ENCODE results near the gene PPP1R12B. TPM values are rescaled to one million over a fixed set of nuclear protein-coding genes. Genes with fewer than 3 reads are reported as not detected.
"Not testable (repeated sequence)": the region's sequence is repeated elsewhere in the genome, so short reads cannot be mapped to it uniquely, and the experiment has no call there.

Gene PPP1R12B
- total and polyA plus RNA-seq, 2 donors (not counting 1 experiment from before 2014, with no cell fraction given): 13.4 to 21.7 TPM

DNA sequence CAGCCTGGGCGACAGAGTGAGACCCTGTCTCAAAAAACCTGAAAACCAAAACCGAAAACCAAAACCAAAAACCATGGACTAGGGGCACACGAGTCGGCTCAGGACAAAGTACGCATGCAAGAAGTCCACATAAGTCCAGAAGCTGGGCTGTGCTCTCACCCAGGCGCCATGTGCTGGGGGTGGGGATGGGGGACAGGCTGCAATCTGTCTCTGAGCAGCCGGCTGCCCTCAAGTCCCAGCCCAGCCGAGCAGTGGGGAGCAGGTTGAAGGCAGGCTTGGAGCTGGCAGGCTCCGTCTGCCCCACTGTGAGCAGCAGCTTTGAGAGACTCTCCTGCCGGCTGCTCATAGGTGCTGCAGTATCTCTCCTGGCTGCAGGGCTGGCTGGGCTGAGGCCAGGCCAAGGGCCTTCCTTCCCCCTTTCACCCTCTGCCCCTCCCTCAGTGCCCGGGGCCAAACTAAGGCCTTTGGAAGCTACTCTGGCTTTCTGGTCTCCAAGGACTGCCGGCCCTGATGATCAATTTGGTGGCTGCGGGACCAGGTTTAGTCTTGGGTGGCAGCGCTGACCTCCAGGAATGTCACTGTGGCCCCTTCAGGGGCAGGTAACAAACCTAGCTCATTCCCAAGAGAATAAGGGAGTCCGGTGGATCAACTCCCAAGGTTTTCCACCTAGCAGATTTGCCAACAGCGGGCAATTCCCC is 289.0 kb downstream of the PPP1R12B start:
- H4K20me1 ChIP-seq (ENCODE audit: control insufficient read depth, extremely low read depth, insufficient read depth, low read length); H3K9me3 ChIP-seq (ENCODE audit: control insufficient read depth, insufficient read depth, low read depth, low read length); H3K79me2 ChIP-seq (ENCODE audit: control insufficient read depth, insufficient read depth, low read length); H2AFZ ChIP-seq (ENCODE audit: low read length); H3K9ac ChIP-seq (ENCODE audit: insufficient read depth, low read length); DNase-seq (ENCODE audit: low read depth in 2 of 2); H3K27ac ChIP-seq (ENCODE audit: insufficient read depth, low read length); H3K4me3 ChIP-seq (replicated peaks in 1 of 4; ENCODE audit: control extremely low read depth in 1 of 4, insufficient read depth in 1 of 4, low read depth in 3 of 4, low read length in 4 of 4); H3K36me3 ChIP-seq (ENCODE audit: control insufficient read depth, insufficient read depth, low read length); H3K4me2 ChIP-seq (ENCODE audit: extremely low read depth, insufficient read depth, low read length); H3K27me3 ChIP-seq (ENCODE audit: control insufficient read depth, insufficient read depth, low read length); H3K4me1 ChIP-seq (ENCODE audit: control insufficient read depth, extremely low read depth, insufficient read depth, low read length): not testable (repeated sequence)

DNA sequence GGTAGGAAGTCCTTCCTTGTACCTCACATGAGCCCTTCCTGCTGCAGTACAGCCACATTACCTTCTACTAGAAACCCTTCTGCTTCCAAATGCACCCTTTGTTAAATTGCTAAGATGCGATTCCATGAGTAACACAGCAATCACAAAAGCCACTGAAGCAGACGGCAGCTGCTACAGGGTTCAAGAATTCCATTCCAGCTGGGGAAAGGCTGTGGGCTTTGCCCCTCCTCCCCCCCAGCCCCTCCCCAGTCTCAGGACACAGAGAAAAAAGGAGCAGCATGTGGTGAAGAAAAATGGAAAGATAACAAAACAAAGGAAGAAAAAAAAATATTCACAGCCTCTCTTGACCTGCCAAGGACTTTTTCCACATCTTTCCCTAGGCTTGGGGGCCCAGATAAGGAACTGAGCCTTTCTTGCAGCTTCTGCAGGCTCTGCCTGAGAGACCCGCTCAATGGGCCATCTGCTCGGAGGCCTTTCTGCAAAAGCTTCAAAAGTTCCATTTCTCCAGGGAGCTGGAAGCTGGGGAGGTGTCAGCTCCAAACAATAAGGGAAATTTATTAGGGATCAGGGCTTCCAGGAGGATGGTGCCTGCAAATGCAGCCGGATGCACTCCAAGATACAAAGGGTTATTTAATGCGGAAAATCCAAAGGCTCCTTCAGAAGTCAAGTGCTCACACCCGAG is 289.7 kb downstream of the PPP1R12B start:
- Histone ChIP-seq H3K4me3 (replicated peaks in 1 of 4; ENCODE audit: control extremely low read depth in 1 of 4, insufficient read depth in 1 of 4, low read depth in 3 of 4, low read length in 4 of 4) (no peak overlapping the region), H2AFZ (ENCODE audit: low read length) (no peak overlapping the region), H3K9ac (ENCODE audit: insufficient read depth, low read length) (no peak overlapping the region), H3K9me3 (ENCODE audit: control insufficient read depth, insufficient read depth, low read depth, low read length) (no peaks in the 10 kb centered on the region), H3K27ac (ENCODE audit: insufficient read depth, low read length) (no peak overlapping the region), H3K79me2 (ENCODE audit: control insufficient read depth, insufficient read depth, low read length) (no peaks in the 10 kb centered on the region), H3K36me3 (ENCODE audit: control insufficient read depth, insufficient read depth, low read length) (no peaks in the 10 kb centered on the region), H3K27me3 (ENCODE audit: control insufficient read depth, insufficient read depth, low read length) (peaks cover 15% of the 10 kb centered on the region), H3K4me2 (ENCODE audit: extremely low read depth, insufficient read depth, low read length) (no peak overlapping the region), H4K20me1 (ENCODE audit: control insufficient read depth, extremely low read depth, insufficient read depth, low read length) (no peaks in the 10 kb centered on the region), H3K4me1 (ENCODE audit: control insufficient read depth, extremely low read depth, insufficient read depth, low read length) (peaks cover 6% of the 10 kb centered on the region)
- TF ChIP-seq, protein P1, sequence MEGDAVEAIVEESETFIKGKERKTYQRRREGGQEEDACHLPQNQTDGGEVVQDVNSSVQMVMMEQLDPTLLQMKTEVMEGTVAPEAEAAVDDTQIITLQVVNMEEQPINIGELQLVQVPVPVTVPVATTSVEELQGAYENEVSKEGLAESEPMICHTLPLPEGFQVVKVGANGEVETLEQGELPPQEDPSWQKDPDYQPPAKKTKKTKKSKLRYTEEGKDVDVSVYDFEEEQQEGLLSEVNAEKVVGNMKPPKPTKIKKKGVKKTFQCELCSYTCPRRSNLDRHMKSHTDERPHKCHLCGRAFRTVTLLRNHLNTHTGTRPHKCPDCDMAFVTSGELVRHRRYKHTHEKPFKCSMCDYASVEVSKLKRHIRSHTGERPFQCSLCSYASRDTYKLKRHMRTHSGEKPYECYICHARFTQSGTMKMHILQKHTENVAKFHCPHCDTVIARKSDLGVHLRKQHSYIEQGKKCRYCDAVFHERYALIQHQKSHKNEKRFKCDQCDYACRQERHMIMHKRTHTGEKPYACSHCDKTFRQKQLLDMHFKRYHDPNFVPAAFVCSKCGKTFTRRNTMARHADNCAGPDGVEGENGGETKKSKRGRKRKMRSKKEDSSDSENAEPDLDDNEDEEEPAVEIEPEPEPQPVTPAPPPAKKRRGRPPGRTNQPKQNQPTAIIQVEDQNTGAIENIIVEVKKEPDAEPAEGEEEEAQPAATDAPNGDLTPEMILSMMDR (conservative IDR thresholded peaks at IDR 0.05 in 1 of 2, IDR thresholded peaks at IDR 0.05 in 1 of 2; ENCODE audit: low read depth in 1 of 2, low read length in 2 of 2): no peak
- no peak for TF ChIP-seq EZH2 (IDR thresholded peaks at IDR 0.05; ENCODE audit: low read length, missing control alignments)
- no peak for DNase-seq (ENCODE audit: low read depth in 2 of 2)

DNA sequence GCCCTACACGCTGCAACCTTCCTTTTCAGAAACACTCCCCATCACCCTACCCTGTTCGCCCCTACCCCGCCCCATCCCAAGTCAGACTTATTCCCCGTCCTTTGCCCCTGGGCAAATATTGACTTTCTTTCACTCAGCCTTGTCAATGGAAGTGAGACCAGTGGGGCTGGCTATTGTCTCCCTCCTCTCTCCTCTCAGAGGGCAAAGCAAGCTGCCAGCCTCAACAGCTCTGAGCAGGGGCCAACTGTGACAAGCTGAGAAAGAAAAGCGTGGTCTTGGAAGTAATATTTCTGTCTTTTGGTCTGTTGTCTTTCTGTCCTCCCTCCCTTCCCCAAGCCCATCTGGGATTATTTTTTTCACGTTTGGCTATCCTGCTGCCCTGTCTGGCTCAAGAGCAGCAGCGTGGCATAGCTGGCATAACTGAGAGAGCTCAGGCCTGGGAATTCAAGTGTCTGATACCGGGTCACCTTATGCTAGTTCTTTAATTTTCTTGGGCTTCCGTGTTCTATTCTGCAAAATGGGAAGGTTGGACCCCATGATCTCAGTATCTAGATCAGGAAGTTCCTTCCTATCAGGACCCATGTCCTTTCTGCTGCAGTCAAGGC is 290.3 kb downstream of the PPP1R12B start:
- H3K4me3 ChIP-seq (replicated peaks in 1 of 4; ENCODE audit: control extremely low read depth in 1 of 4, insufficient read depth in 1 of 4, low read depth in 3 of 4, low read length in 4 of 4); H4K20me1 ChIP-seq (ENCODE audit: control insufficient read depth, extremely low read depth, insufficient read depth, low read length); H3K9ac ChIP-seq (ENCODE audit: insufficient read depth, low read length); H3K79me2 ChIP-seq (ENCODE audit: control insufficient read depth, insufficient read depth, low read length); DNase-seq (ENCODE audit: low read depth in 2 of 2); H2AFZ ChIP-seq (ENCODE audit: low read length); H3K4me1 ChIP-seq (ENCODE audit: control insufficient read depth, extremely low read depth, insufficient read depth, low read length); H3K4me2 ChIP-seq (ENCODE audit: extremely low read depth, insufficient read depth, low read length); H3K36me3 ChIP-seq (ENCODE audit: control insufficient read depth, insufficient read depth, low read length); H3K9me3 ChIP-seq (ENCODE audit: control insufficient read depth, insufficient read depth, low read depth, low read length); H3K27ac ChIP-seq (ENCODE audit: insufficient read depth, low read length): not testable (repeated sequence)
- peaks cover 21% of the 10 kb centered on the region for H3K27me3 ChIP-seq (ENCODE audit: control insufficient read depth, insufficient read depth, low read length)

DNA sequence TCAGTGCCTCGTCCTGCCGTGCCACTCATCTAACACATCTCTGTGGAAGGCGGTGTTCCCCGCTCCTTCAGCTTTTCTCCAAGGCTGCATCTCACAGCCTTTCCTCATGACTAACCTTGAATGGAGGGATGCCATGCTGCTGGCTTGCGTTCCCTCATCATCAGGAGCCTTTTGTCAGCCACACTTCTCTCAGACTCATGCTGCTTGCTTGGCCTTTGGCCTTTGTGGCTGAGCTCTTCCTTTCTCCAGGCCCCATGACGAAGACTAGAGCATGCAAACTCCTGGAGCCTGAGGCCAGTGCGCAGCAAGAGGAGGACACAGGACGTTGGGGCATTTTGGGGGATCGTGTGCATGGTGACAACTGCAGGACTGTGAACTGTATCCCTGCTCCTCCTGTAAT is 291.0 kb downstream of the PPP1R12B start:
- Histone ChIP-seq H4K20me1 (ENCODE audit: control insufficient read depth, extremely low read depth, insufficient read depth, low read length) (no peaks in the 10 kb centered on the region), H3K4me1 (ENCODE audit: control insufficient read depth, extremely low read depth, insufficient read depth, low read length) (peaks cover 6% of the 10 kb centered on the region), H3K9ac (ENCODE audit: insufficient read depth, low read length) (no peak overlapping the region), H3K79me2 (ENCODE audit: control insufficient read depth, insufficient read depth, low read length) (no peaks in the 10 kb centered on the region), H2AFZ (ENCODE audit: low read length) (no peak overlapping the region), H3K36me3 (ENCODE audit: control insufficient read depth, insufficient read depth, low read length) (no peaks in the 10 kb centered on the region), H3K27ac (ENCODE audit: insufficient read depth, low read length) (peak overlapping the region; percentile 20), H3K9me3 (ENCODE audit: control insufficient read depth, insufficient read depth, low read depth, low read length) (no peaks in the 10 kb centered on the region), H3K4me3 (replicated peaks in 1 of 4; ENCODE audit: control extremely low read depth in 1 of 4, insufficient read depth in 1 of 4, low read depth in 3 of 4, low read length in 4 of 4) (no peak overlapping the region), H3K27me3 (ENCODE audit: control insufficient read depth, insufficient read depth, low read length) (peaks cover 28% of the 10 kb centered on the region), H3K4me2 (ENCODE audit: extremely low read depth, insufficient read depth, low read length) (peak overlapping the region; percentile 25)
- TF ChIP-seq, protein P1 (conservative IDR thresholded peaks at IDR 0.05 in 1 of 2, IDR thresholded peaks at IDR 0.05 in 1 of 2; ENCODE audit: low read depth in 1 of 2, low read length in 2 of 2): no peak
- TF ChIP-seq EZH2 (IDR thresholded peaks at IDR 0.05; ENCODE audit: low read length, missing control alignments): no peak
- peak; percentile 69 to 84 for DNase-seq (ENCODE audit: low read depth in 2 of 2)
